DLD1 (cell line): ENCODE measurements around the gene HS6ST2.

Source experiments
- in situ Hi-C: cut with HindIII; loops from 2 replicates; pipeline ENCODE4 v1.10.0; 2017; ENCODE audit warnings: low sequenced_read_pairs

HS6ST2 gene

GRCh38 chrX:132624466-132624865 is 334.0 kb downstream of the HS6ST2 start:
- in situ Hi-C loops, result no loop called here

- in situ Hi-C loops, result no loop called here
These were observed 334.5 kb downstream of the HS6ST2 start for GRCh38 chrX:132623942-132624341.

- in situ Hi-C loops, result no loop called here
These were observed 335.1 kb downstream of the HS6ST2 start for GRCh38 chrX:132623300-132623699.

GRCh38 chrX:132622130-132622529 is 336.3 kb downstream of the HS6ST2 start:
- in situ Hi-C loops, result no loop called here

GRCh38 chrX:132618810-132619209 is 339.6 kb downstream of the HS6ST2 start:
- in situ Hi-C loops, result no loop called here

GRCh38 chrX:132615391-132616131 is 342.9 kb downstream of the HS6ST2 start:
- in situ Hi-C loops, result no loop called here

GRCh38 chrX:132614297-132614696 is 344.1 kb downstream of the HS6ST2 start:
- in situ Hi-C loops, result no loop called here

- in situ Hi-C loops, result no loop called here
These were observed 344.6 kb downstream of the HS6ST2 start for GRCh38 chrX:132613801-132614200.

GRCh38 chrX:132612821-132613564 is 345.4 kb downstream of the HS6ST2 start:
- in situ Hi-C loops, result no loop called here

- in situ Hi-C loops, result no loop called here
These were observed 347.9 kb downstream of the HS6ST2 start for GRCh38 chrX:132610536-132610935.

- in situ Hi-C loops, result no loop called here
These were observed 349.0 kb downstream of the HS6ST2 start for GRCh38 chrX:132609362-132609848.

- in situ Hi-C loops, result no loop called here
These were observed 354.6 kb downstream of the HS6ST2 start for GRCh38 chrX:132603700-132604286.

GRCh38 chrX:132602701-132603100 is 355.7 kb downstream of the HS6ST2 start:
- in situ Hi-C loops, result no loop called here

- in situ Hi-C loops, result no loop called here
These were observed 363.4 kb downstream of the HS6ST2 start for GRCh38 chrX:132594999-132595398.

GRCh38 chrX:132594129-132594528 is 364.3 kb downstream of the HS6ST2 start:
- in situ Hi-C loops, result no loop called here

- in situ Hi-C loops, result no loop called here
These were observed 365.5 kb downstream of the HS6ST2 start for GRCh38 chrX:132592880-132593279.

- in situ Hi-C loops, result no loop called here
These were observed 366.6 kb downstream of the HS6ST2 start for GRCh38 chrX:132591719-132592275.

GRCh38 chrX:132590350-132591026 is 367.9 kb downstream of the HS6ST2 start:
- in situ Hi-C loops, result no loop called here

- in situ Hi-C loops, result no loop called here
These were observed 373.5 kb downstream of the HS6ST2 start for GRCh38 chrX:132584936-132585335.

GRCh38 chrX:132576939-132577338 is 381.5 kb downstream of the HS6ST2 start:
- in situ Hi-C loops, result no loop called here
